Right cardiac atrium (tissue), 5 donors: Measurements from ENCODE around the gene TOMM5. TPM values are rescaled to one million over a fixed set of nuclear protein-coding genes. Genes with fewer than 3 reads are reported as not detected.

Source experiments
- ATAC-seq, 2 donors: fragments of 200-7000 bp; cut with Tn5 transposase; one replicate each; pipeline versions ENCODE4 v1.8.0 to v1.9.1; 2020; ENCODE audit warnings: moderate library complexity in 2 of 2, mild to moderate bottlenecking in 1 of 2
- DNase-seq, 3 donors: peaks; one replicate each; pipeline ENCODE4 v3.0.0-alpha.2; 2020
- H3K27ac ChIP-seq: one replicate; pipeline ENCODE4 v1.5.1; 2013; ENCODE audit warnings: mild to moderate bottlenecking, low read length, control low read depth, moderate library complexity
- H3K27me3 ChIP-seq: one replicate; pipeline ENCODE4 v1.6.1; 2013; ENCODE audit not compliant: control insufficient read depth, insufficient read depth
- H3K4me1 ChIP-seq: one replicate; pipeline ENCODE4 v1.6.1; 2013; ENCODE audit warnings: low read length; ENCODE audit not compliant: control insufficient read depth, insufficient read depth
- H3K4me3 ChIP-seq: one replicate; pipeline ENCODE4 v1.5.1; 2013; ENCODE audit warnings: low read length, control low read depth
- H3K9me3 ChIP-seq: one replicate; pipeline ENCODE4 v1.6.1; 2013; ENCODE audit warnings: low read length; ENCODE audit not compliant: control insufficient read depth
- WGBS: extraction: QIAGEN DNeasy Blood & Tissue Kit; methylation state at CpG from one replicate; pipeline ENCODE4 v1.1.7; 2013; 5-methylcytosine and 5-hydroxymethylcytosine counted together
- intact Hi-C, 4 donors: fragments of 100-400 bp; cut with DNase I; formaldehyde crosslinking; loops; one replicate each; pipeline versions ENCODE4 v1.11.0 to v1.14.0; 2022 to 2023
- polyA plus RNA-seq: library from polyadenylated mRNA; stranded (reverse); fragments of 200-250 nt; gene quantifications from one replicate; pipeline ENCODE4 v1.2.3, GENCODE V29; 2013
- total RNA-seq, 4 donors: library from RNA; stranded (reverse); fragmentation: NEBNext Ultra II Directional; extraction: Animal tissue kit (Norgen Biotek cat#: 25700); gene quantifications; one replicate each; pipeline ENCODE4 v1.2.1, GENCODE V29; 2021
- donor health status: healthy with polysubstance abuse.
- donor health status: DM: no; HTN: yes; CAD: no.
- donor health status: DM: no; HTN: no; CAD: no.
- donor health status: DM: no; HTN: yes; CAD: no; lungs with severe emphysema.
- donor health status: DM: yes; HTN: yes; CAD: no.

Gene TOMM5
- total and polyA plus RNA-seq, 5 donors, result 53.4 to 111 (median 60.1) TPM

DNA sequence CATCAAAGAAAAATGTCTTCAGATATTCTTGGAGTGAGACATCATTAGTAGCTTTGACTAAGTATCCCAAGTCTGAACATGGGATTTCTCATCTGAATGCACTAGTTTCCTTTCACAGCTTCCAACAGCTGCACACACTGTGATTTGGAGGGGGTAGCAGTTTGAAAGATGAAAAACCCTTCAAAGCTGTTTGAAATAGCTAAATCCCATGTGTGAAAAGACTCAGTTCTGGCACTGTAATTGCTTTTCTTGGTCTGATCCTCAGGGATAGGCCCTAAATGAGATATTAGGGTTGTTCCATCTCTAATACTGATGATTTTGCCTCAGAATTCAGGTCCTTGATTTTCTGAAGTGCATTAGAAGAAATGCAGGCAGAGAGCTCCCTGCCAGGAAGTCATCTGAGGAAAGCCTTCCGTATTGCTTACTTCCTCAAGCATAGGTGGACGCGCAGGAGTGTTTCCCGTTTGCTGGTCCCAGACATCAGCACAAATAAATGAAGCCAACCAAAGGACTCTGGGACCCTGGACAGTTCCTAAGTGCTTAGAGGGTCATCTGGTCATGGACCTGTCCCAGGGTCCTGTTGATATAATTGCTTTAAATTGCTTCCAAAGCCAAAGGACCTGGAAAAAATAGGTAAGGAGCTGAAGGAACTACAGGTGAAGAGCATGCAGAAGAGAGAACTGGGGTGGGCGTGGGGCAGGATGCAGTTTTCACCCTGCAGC is 32.8 kb upstream of the TOMM5 start:
- Histone ChIP-seq H3K9me3 (no peaks in the 10 kb centered on the region), H3K4me1 (no peaks in the 10 kb centered on the region), H3K4me3 (no peak overlapping the region), H3K27ac (no peak overlapping the region), H3K27me3 (no peaks in the 10 kb centered on the region)
- intact Hi-C loops, result no loop called here
- ATAC-seq (no peak), DNase-seq (no peak)
- 57% methylated on average over 5 of the region's 5 CpGs for WGBS

DNA sequence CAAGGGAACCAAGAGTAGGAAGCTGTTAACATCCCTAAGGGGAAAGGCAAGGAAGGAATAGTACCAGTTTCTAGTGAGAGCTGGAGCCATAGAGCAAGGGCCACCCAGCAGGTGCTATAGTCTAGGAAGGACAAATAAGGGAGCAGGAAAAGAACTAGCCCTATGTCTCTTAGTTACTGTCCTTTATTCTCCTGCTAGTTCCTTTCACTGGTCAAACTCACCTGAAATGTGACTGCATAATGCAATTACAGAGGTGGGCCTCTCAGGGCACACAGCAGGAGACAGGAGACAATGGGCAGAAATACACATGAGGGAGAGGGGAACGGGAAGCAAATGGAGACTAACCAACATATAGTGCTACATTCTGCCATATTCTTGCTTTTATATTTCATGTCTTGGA is 31.7 kb upstream of the TOMM5 start:
- DNase-seq, result no peak
- intact Hi-C loops, result no loop called here
- no peak for ATAC-seq

DNA sequence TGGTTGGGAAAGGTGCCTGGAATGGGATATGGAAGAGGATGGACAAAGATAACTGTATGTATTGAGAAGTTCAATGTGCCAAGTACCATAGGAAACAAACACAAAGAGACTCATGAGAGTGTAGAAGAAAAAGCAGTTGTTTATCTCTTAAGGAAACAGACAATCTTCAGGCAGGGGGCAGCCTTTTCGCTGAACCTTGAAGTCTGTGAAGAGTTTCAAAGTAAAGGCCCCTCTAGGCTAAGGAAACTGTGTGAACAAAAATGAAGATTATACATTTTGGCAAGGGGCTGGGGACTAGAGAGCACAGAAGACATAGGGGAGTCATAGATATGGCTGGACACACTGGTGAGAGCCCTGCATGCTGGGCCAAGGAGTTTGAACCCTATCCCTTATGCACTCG is 30.9 kb upstream of the TOMM5 start:
- H3K27me3 ChIP-seq, result no peaks in the 10 kb centered on the region
- H3K4me3 ChIP-seq, result no peak overlapping the region
- ATAC-seq (no peak), DNase-seq (no peak)
- intact Hi-C loops, result no loop called here
- no peaks in the 10 kb centered on the region for H3K9me3 ChIP-seq
- H3K4me1 ChIP-seq, result no peaks in the 10 kb centered on the region
- no peak overlapping the region for H3K27ac ChIP-seq
- 58% methylated on average over 2 of the region's 2 CpGs for WGBS

More for the DNA sequence above, 31.7 kb upstream of the TOMM5 start:
- no peaks in the 10 kb centered on the region for H3K27me3 ChIP-seq
- no peaks in the 10 kb centered on the region for H3K9me3 ChIP-seq
- H3K27ac ChIP-seq, result no peak overlapping the region
- H3K4me1 ChIP-seq, result no peaks in the 10 kb centered on the region
- no peak overlapping the region for H3K4me3 ChIP-seq
- 71% methylated on average over 1 of the region's 1 CpG for WGBS

DNA sequence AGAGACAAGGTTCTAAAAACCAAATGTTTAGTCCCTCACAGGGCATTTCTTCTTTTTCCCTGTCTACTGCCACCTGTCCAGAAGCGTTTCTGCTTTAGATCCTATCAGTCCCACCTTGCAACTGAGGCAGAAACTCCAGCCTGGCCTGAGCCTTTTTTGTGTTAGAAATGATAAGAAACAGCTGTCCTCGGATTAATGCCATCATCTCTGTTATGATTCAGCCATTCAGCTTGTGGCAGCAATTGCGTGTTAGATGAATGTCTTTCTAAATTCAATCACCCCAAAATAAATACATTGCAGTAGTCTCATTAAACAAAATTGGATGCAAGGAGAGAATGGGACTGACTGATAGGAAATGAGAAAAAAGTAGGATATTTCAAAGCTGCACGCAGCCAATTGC is 30.1 kb upstream of the TOMM5 start:
- Histone ChIP-seq H3K27me3 (no peaks in the 10 kb centered on the region), H3K4me3 (no peak overlapping the region), H3K4me1 (no peaks in the 10 kb centered on the region), H3K27ac (no peak overlapping the region), H3K9me3 (no peaks in the 10 kb centered on the region)
- DNase-seq (no peak), ATAC-seq (no peak)
- WGBS, result 77% methylated on average over 4 of the region's 4 CpGs
- intact Hi-C loops, result no loop called here

DNA sequence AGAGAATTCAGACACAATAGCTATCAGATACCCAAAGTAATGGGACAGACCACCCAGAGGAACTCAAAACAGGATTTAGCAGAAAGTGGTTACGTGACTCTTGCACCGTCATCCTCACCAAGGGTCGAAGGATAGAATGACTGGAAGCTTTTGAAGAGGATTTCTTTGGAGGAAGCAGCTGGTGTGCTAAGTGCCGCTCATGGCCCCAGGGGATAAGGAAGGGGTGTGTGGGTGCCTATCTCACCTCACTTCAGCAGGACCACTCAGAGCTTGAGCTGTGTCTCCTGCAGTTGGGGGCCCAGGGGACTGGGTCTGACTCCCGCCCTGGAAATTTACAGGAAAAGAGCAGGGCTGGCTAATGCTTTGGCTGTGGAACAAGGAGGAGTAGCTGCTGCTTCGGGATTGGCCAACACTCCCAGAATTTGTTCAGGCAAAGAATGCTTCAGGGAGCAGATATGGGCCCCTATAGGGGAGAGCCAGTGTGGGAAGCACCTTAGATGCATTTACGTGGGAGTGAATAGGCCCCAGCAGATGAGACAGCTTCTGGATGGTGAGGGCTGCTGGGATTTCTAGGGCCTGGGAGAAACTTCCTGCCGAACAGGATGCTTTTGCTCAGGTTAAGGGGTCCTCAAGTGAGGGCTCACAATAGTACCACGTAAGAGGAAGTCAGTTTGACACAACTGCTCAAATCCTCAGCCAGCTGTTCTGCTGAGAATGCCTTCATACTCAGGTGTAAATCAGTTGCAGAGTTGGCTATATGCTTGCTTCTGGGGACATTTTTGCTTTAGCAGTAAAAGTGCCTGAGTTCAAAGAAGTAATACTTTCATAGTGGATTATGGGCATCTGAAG is 29.1 kb upstream of the TOMM5 start:
- 47% methylated on average over 9 of the region's 9 CpGs for WGBS
- Histone ChIP-seq H3K4me1 (no peaks in the 10 kb centered on the region), H3K4me3 (no peak overlapping the region), H3K27ac (no peak overlapping the region), H3K27me3 (no peaks in the 10 kb centered on the region), H3K9me3 (no peaks in the 10 kb centered on the region)
- DNase-seq, result no peak
- intact Hi-C loops, result no loop called here
- ATAC-seq, result no peak

DNA sequence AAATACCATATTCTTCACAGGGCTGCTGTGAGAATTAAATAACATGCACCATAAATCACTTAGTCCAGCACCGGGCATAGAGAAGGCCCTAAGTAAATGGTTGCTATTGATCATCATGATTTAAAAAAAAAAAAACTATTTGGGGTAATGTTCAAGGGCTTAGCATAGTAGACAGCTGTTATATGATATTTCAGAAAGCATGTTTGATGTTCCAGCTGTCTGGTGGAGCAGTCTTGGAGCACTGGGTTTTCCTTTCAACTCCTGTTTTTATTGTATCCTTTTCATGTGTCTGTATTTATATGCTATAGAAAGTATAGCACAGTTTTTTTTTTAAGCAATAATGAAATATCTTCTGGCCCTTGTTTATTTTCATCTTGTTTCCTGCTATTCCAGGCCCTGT is 28.0 kb upstream of the TOMM5 start:
- no peak for DNase-seq
- WGBS, result 88% methylated on average over 1 of the region's 1 CpG
- intact Hi-C loops, result no loop called here
- Histone ChIP-seq H3K4me1 (no peaks in the 10 kb centered on the region), H3K27ac (no peak overlapping the region), H3K27me3 (no peaks in the 10 kb centered on the region), H3K9me3 (no peaks in the 10 kb centered on the region), H3K4me3 (no peak overlapping the region)
- ATAC-seq, result no peak

DNA sequence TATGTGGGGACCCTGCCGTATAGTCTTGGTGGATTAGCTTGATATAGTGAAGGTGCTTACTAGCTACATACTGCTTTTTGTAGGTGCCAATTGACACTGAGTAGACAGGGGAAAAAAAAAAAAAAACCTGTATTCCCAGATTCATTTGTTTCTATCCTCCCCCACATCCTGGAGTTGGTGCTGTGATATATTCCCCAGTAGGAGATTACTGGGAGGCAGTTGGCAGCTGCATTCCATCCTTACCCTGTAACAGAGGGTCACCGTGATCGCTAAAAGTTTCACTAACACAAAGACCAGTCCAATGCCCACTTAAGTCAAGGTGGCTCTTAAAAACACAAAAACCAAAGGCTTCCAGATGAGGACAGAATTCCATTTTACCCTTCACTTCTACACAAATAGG is 27.4 kb upstream of the TOMM5 start:
- H3K27me3 ChIP-seq, result no peaks in the 10 kb centered on the region
- intact Hi-C loops, result no loop called here
- no peak for ATAC-seq
- no peak for DNase-seq
- H3K4me1 ChIP-seq, result no peaks in the 10 kb centered on the region
- H3K9me3 ChIP-seq, result no peaks in the 10 kb centered on the region
- WGBS, result 66% methylated on average over 3 of the region's 3 CpGs
- H3K4me3 ChIP-seq, result no peak overlapping the region
- no peak overlapping the region for H3K27ac ChIP-seq

DNA sequence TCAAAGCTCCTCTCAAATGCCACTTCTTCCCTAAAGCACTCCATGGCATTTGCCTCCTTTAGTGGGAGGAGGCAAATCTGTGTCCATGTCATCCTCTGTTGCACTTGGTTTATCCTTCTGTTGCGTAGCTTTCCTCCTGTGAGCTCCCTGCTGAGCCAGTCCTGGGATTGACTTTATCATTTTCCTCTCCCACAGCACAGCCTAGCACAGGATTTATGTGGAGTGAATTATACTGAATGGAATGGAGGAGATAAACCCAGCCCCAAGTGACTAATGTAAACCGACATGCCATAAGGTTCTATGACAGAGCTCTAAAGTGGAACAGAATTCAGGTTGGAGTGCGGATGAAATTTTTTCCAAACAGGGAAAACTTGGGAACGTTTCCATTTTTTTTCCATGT is 26.4 kb upstream of the TOMM5 start:
- Histone ChIP-seq H3K27me3 (no peaks in the 10 kb centered on the region), H3K9me3 (no peaks in the 10 kb centered on the region), H3K4me3 (no peak overlapping the region), H3K27ac (no peak overlapping the region), H3K4me1 (no peaks in the 10 kb centered on the region)
- intact Hi-C loops, result no loop called here
- no peak for DNase-seq
- WGBS, result 84% methylated on average over 4 of the region's 4 CpGs
- ATAC-seq, result no peak

DNA sequence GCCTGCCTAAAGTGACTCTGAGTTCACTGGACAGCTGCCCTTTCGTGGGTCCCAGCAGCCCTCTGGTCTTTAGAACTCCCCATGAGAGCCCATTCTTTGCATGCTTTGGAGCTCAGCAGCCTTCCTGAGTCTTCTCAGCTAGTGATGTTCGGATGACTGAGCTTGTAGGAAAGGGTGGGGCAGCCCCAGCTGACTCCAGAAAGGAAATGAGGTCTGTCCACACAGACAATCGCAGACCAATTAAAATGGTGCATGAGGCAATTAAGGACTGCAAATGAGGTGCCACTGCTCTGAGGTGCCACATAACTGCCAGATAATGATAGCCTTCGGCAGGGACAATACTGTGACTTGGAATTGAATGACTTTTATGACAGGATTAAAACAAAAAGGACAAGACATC is 25.4 kb upstream of the TOMM5 start:
- H3K4me3 ChIP-seq, result no peak overlapping the region
- WGBS, result 38% methylated on average over 4 of the region's 4 CpGs
- no peaks in the 10 kb centered on the region for H3K4me1 ChIP-seq
- no peak for DNase-seq
- H3K27me3 ChIP-seq, result no peaks in the 10 kb centered on the region
- H3K9me3 ChIP-seq, result no peaks in the 10 kb centered on the region
- peak in 1 of 2 donors; percentile 83 for ATAC-seq
- intact Hi-C loops, result no loop called here
- H3K27ac ChIP-seq, result no peak overlapping the region

DNA sequence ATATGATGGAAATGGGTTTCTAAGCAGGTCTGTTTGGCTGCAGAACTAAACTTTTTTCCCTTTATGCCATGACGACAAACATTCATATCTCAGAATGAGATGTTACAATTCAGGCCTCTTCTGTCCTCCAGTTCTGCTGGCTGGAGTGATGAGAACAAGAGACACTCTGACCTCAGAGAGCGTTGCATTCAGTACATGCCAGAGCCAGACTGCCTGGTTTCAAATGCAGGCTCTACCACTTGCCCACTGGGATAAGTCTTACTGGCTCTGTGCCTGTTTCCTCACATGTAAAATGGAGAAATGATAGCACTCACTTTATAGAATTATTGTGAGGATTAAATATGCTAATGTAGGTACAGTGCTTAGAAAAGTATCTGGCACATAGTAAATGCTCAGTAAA is 24.8 kb upstream of the TOMM5 start:
- Histone ChIP-seq H3K4me1 (no peaks in the 10 kb centered on the region), H3K27me3 (no peaks in the 10 kb centered on the region), H3K4me3 (no peak overlapping the region), H3K9me3 (no peaks in the 10 kb centered on the region), H3K27ac (no peak overlapping the region)
- WGBS, result 61% methylated on average over 2 of the region's 2 CpGs
- DNase-seq (no peak), ATAC-seq (no peak)
- intact Hi-C loops, result no loop called here

DNA sequence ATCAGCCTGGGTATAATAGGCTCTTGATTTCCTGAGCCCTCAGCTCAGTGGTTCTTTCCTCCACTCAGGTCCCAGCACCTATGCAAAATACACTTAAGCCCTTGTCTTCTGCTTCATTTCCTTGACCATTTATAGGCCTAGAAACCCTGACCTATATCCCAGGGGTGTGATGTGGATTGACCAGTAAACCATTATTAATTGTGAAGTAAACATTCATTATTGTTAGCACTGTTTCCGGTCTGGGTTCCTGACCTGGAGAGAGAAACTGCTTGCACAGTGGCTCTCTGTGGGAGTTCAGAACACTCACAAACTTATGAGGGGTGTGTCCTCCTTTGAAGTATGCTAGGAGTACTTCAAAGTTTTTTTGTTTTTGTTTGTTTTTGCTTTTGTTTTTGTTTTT is 19.6 kb upstream of the TOMM5 start:
- H3K4me3 ChIP-seq, result no peak overlapping the region
- DNase-seq, result no peak
- 78% methylated on average over 1 of the region's 1 CpG for WGBS
- H3K27ac ChIP-seq, result no peak overlapping the region
- H3K27me3 ChIP-seq, result no peaks in the 10 kb centered on the region
- ATAC-seq, result no peak
- intact Hi-C loops, result no loop called here
- no peaks in the 10 kb centered on the region for H3K9me3 ChIP-seq
- H3K4me1 ChIP-seq, result no peaks in the 10 kb centered on the region
